Trophoblast cell (in vitro differentiated cells and primary cell): ENCODE measurements around the gene ATP12A.

ENCODE experiments used
- DNase-seq, 2 donors: peaks; one replicate each; pipeline ENCODE4 v3.0.0-alpha.2; 2016
- H2AFZ ChIP-seq: 2 replicates; pipeline ENCODE4 v1.6.1; 2013; ENCODE audit warnings: low read length, moderate library complexity, mild to moderate bottlenecking; ENCODE audit not compliant: insufficient read depth, poor library complexity
- H2AK5ac ChIP-seq: 2 replicates; pipeline ENCODE4 v1.6.1; 2013; ENCODE audit warnings: mild to moderate bottlenecking, low read length
- H2BK120ac ChIP-seq: 2 replicates; pipeline ENCODE4 v1.6.1; 2013; ENCODE audit warnings: low read length, mild to moderate bottlenecking, moderate library complexity; ENCODE audit not compliant: insufficient read depth, poor library complexity
- H2BK12ac ChIP-seq: 2 replicates; pipeline ENCODE4 v1.6.1; 2013; ENCODE audit warnings: mild to moderate bottlenecking, low read length, moderate library complexity
- H2BK5ac ChIP-seq: 2 replicates; pipeline ENCODE4 v1.6.1; 2013; ENCODE audit warnings: low read length, low read depth, moderate library complexity, mild to moderate bottlenecking; ENCODE audit not compliant: poor library complexity
- H3K14ac ChIP-seq: 2 replicates; pipeline ENCODE4 v1.6.1; 2013; ENCODE audit warnings: mild to moderate bottlenecking, low read length
- H3K18ac ChIP-seq: 2 replicates; pipeline ENCODE4 v1.6.1; 2013; ENCODE audit warnings: mild to moderate bottlenecking, low read length
- H3K23ac ChIP-seq: 2 replicates; pipeline ENCODE4 v1.6.1; 2013; ENCODE audit warnings: low read length
- H3K27ac ChIP-seq: 2 replicates; pipeline ENCODE4 v1.5.1; 2013; ENCODE audit warnings: low read depth, mild to moderate bottlenecking, inconsistent platforms, low read length, moderate library complexity
- H3K27me3 ChIP-seq: 2 replicates; pipeline ENCODE4 v1.6.1; 2013; ENCODE audit warnings: inconsistent platforms, mild to moderate bottlenecking, low read length, moderate library complexity; ENCODE audit not compliant: insufficient read depth
- H3K36me3 ChIP-seq, 2 experiments: 1 replicate in 1 of 2; 2 replicates in 1 of 2; pipeline ENCODE4 v1.6.1; 2013; ENCODE audit warnings: low read length in 2 of 2, mild to moderate bottlenecking in 2 of 2, moderate library complexity in 1 of 2; ENCODE audit not compliant: insufficient read depth in 2 of 2, control insufficient read depth in 1 of 2
- H3K4ac ChIP-seq: 2 replicates; pipeline ENCODE4 v1.6.1; 2013; ENCODE audit warnings: low read depth, mild to moderate bottlenecking, low read length, moderate library complexity
- H3K4me1 ChIP-seq, 2 experiments: 1 replicate in 1 of 2; 2 replicates in 1 of 2; pipeline ENCODE4 v1.6.1; 2013; ENCODE audit warnings: low read length in 2 of 2, mild to moderate bottlenecking in 2 of 2, moderate library complexity in 1 of 2; ENCODE audit not compliant: insufficient read depth in 2 of 2, control insufficient read depth in 1 of 2
- H3K4me2 ChIP-seq: 2 replicates; pipeline ENCODE4 v1.6.1; 2013; ENCODE audit warnings: inconsistent platforms, mild to moderate bottlenecking, low read length, moderate library complexity
- H3K4me3 ChIP-seq: 2 replicates; pipeline ENCODE4 v1.5.1; 2013; ENCODE audit warnings: mild to moderate bottlenecking, low read depth, low read length, inconsistent platforms
- H3K79me1 ChIP-seq: one replicate; pipeline ENCODE4 v1.6.1; 2013; ENCODE audit warnings: low read length
- H3K79me2 ChIP-seq: 2 replicates; pipeline ENCODE4 v1.6.1; 2013; ENCODE audit warnings: low read length, mild to moderate bottlenecking; ENCODE audit not compliant: control insufficient read depth, insufficient read depth, poor library complexity
- H3K9ac ChIP-seq: 2 replicates; pipeline ENCODE4 v1.6.1; 2013; ENCODE audit warnings: mild to moderate bottlenecking, low read length
- H3K9me3 ChIP-seq: 2 replicates; pipeline ENCODE4 v1.6.1; 2013; ENCODE audit warnings: low read depth, mild to moderate bottlenecking, control low read depth, inconsistent platforms, low read length; ENCODE audit not compliant: insufficient read depth
- H4K12ac ChIP-seq: 2 replicates; pipeline ENCODE4 v1.6.1; 2013; ENCODE audit warnings: low read depth, mild to moderate bottlenecking, low read length, moderate library complexity
- H4K8ac ChIP-seq: 2 replicates; pipeline ENCODE4 v1.6.1; 2013; ENCODE audit warnings: low read depth, mild to moderate bottlenecking, low read length, moderate library complexity
- H4K91ac ChIP-seq: one replicate; pipeline ENCODE4 v1.6.1; 2013; ENCODE audit warnings: low read depth, mild to moderate bottlenecking, low read length, moderate library complexity
- WGBS: extraction: QIAGEN DNeasy Blood & Tissue Kit; methylation state at CpG from one replicate; pipeline ENCODE4 v1.1.7; 2013; ENCODE audit warnings: missing lambda C conversion rate; ENCODE audit not compliant: insufficient read length, insufficient coverage; ENCODE audit errors: extremely low coverage; 5-methylcytosine and 5-hydroxymethylcytosine counted together

ATP12A gene

GRCh38 chr13:24644036-24644435 is 36.2 kb upstream of the ATP12A start:
- Histone ChIP-seq H4K91ac (no peak overlapping the region), H2BK5ac (no peak overlapping the region), H3K79me1 (peaks cover 4% of the 10 kb centered on the region), H3K79me2 (no peaks in the 10 kb centered on the region), H3K4ac (no peak overlapping the region), H3K14ac (no peak overlapping the region), H3K36me3 (no peaks in the 10 kb centered on the region), H3K9ac (no peak overlapping the region), H3K27ac (no peak overlapping the region), H2BK120ac (no peak overlapping the region), H3K23ac (no peak overlapping the region), H3K27me3 (no peaks in the 10 kb centered on the region), H2AK5ac (no peak overlapping the region), H4K12ac (no peak overlapping the region), H3K4me1 (peaks cover 2 to 7% of the 10 kb centered on the region in 2 experiments), H3K4me3 (no peak overlapping the region), H3K18ac (no peak overlapping the region), H4K8ac (no peak overlapping the region), H3K4me2 (no peak overlapping the region), H2BK12ac (no peak overlapping the region), H2AFZ (no peak overlapping the region), H3K9me3 (no peaks in the 10 kb centered on the region)
- DNase-seq = peak in 1 of 2 donors; percentile 36
- whole genome bisulfite sequencing = no CpG with 5 or more reads among the region's 1 CpG

DNA sequence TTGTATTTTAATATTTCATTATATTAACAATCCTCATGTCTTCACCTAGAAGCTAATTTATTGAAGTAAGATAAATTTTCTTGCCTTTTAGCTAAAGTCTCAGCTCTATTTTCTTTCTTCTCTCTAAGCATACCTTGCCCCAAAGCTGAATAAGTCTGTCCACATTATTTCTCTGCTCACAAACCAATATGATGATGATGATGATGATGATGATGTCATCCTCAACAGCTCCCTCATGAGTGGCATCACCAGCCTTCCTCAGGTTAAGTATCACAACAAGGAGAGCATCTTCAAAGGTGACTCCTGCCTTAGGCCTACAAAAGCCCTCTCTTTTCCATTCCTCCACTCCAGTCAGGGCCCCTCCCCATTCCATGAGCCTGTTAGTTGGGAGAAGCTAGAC is 31.9 kb upstream of the ATP12A start:
- Histone ChIP-seq H4K12ac (no peak overlapping the region), H3K4me3 (no peak overlapping the region), H3K36me3 (no peaks in the 10 kb centered on the region), H2AK5ac (no peak overlapping the region), H3K27me3 (no peaks in the 10 kb centered on the region), H3K4me1 (peaks cover 22 to 29% of the 10 kb centered on the region in 2 experiments), H3K4me2 (no peak overlapping the region), H2BK5ac (no peak overlapping the region), H4K91ac (no peak overlapping the region), H3K9me3 (peaks cover under 1% of the 10 kb centered on the region), H4K8ac (no peak overlapping the region), H3K23ac (no peak overlapping the region), H3K79me1 (peaks cover 22% of the 10 kb centered on the region), H3K4ac (no peak overlapping the region), H2BK120ac (no peak overlapping the region), H3K79me2 (no peaks in the 10 kb centered on the region), H3K14ac (no peak overlapping the region), H3K18ac (no peak overlapping the region), H2AFZ (no peak overlapping the region), H2BK12ac (no peak overlapping the region), H3K9ac (no peak overlapping the region), H3K27ac (no peak overlapping the region)
- no peak for DNase-seq

GRCh38 chr13:24648983-24649687 is 31.1 kb upstream of the ATP12A start:
- Histone ChIP-seq H3K9ac (no peak overlapping the region), H2BK12ac (peak overlapping the region; percentile 15), H4K12ac (no peak overlapping the region), H2AFZ (no peak overlapping the region), H3K36me3 (no peaks in the 10 kb centered on the region), H3K27ac (no peak overlapping the region), H3K4me1 (peaks cover 22 to 29% of the 10 kb centered on the region in 2 experiments), H3K23ac (no peak overlapping the region), H3K79me1 (peaks cover 22% of the 10 kb centered on the region), H2AK5ac (peak overlapping the region; percentile 4), H3K27me3 (no peaks in the 10 kb centered on the region), H2BK5ac (no peak overlapping the region), H3K4me3 (no peak overlapping the region), H3K14ac (peak overlapping the region; percentile 8), H4K91ac (peak overlapping the region; percentile 40), H3K9me3 (peaks cover 3% of the 10 kb centered on the region), H4K8ac (no peak overlapping the region), H3K79me2 (no peaks in the 10 kb centered on the region), H3K18ac (no peak overlapping the region), H2BK120ac (peak overlapping the region; percentile 64), H3K4me2 (no peak overlapping the region), H3K4ac (no peak overlapping the region)
- WGBS = no CpG with 5 or more reads among the region's 14 CpGs
- no peak for DNase-seq

GRCh38 chr13:24649688-24650043 is 30.5 kb upstream of the ATP12A start:
- no peak overlapping the region for H3K14ac ChIP-seq
- H3K27me3 ChIP-seq = no peaks in the 10 kb centered on the region
- H3K9me3 ChIP-seq = peaks cover 3% of the 10 kb centered on the region
- H3K4ac ChIP-seq = no peak overlapping the region
- no CpG with 5 or more reads among the region's 2 CpGs for WGBS
- no peak overlapping the region for H3K23ac ChIP-seq
- H2BK120ac ChIP-seq = peak overlapping the region; percentile 64
- H2AFZ ChIP-seq = no peak overlapping the region
- peak overlapping the region; percentile 13 for H2BK12ac ChIP-seq
- no peak overlapping the region for H3K9ac ChIP-seq
- no peak overlapping the region for H3K18ac ChIP-seq
- H3K79me2 ChIP-seq = no peaks in the 10 kb centered on the region
- peak overlapping the region; percentile 29 for H4K91ac ChIP-seq
- H3K4me3 ChIP-seq = no peak overlapping the region
- H3K27ac ChIP-seq = no peak overlapping the region
- H2BK5ac ChIP-seq = no peak overlapping the region
- no peak overlapping the region for H4K8ac ChIP-seq
- peaks cover 21% of the 10 kb centered on the region for H3K79me1 ChIP-seq
- H2AK5ac ChIP-seq = no peak overlapping the region
- no peak for DNase-seq
- H3K4me2 ChIP-seq = no peak overlapping the region
- no peak overlapping the region for H4K12ac ChIP-seq
- H3K4me1 ChIP-seq = peaks cover 22 to 29% of the 10 kb centered on the region in 2 experiments
- no peaks in the 10 kb centered on the region for H3K36me3 ChIP-seq
